Neural cell (in vitro differentiated cells): ENCODE measurements around the gene KCNMB2. TPM values are rescaled to one million over a fixed set of nuclear protein-coding genes. Genes with fewer than 3 reads are reported as not detected.

Experiments
- H2AFZ ChIP-seq: fragments of 200-600, 300-800 bp; sonication (generic), shearing (Covaris generic); 2 replicates; pipeline ENCODE4 v1.6.0; 2014; ENCODE audit warnings: low read depth, mild to moderate bottlenecking, antibody characterized with exemption, low read length, moderate library complexity
- H3F3A ChIP-seq: fragments of 200-600 bp; shearing (Covaris generic); 2 replicates; pipeline ENCODE4 v1.6.1; 2016; ENCODE audit warnings: mild to moderate bottlenecking, moderate library complexity, mixed read lengths, antibody characterized with exemption, low read length; ENCODE audit not compliant: insufficient read depth, poor library complexity, severe bottlenecking
- H3K27ac ChIP-seq: fragments of 200-600, 300-800 bp; sonication (generic), shearing (Covaris generic); 2 replicates; pipeline ENCODE4 v1.5.1; 2014; ENCODE audit warnings: mild to moderate bottlenecking, low read length, moderate library complexity
- H3K27me3 ChIP-seq: fragments of 300-800, 200-600 bp; sonication (generic), shearing (Covaris generic); 2 replicates; pipeline ENCODE4 v1.6.0; 2014; ENCODE audit warnings: mild to moderate bottlenecking, low read depth, low read length, moderate library complexity; ENCODE audit not compliant: insufficient read depth
- H3K36me3 ChIP-seq: fragments of 300-800, 200-600 bp; sonication (generic), shearing (Covaris generic); 2 replicates; pipeline ENCODE4 v1.5.1; 2014; ENCODE audit warnings: mild to moderate bottlenecking, antibody characterized with exemption, low read length, moderate library complexity; ENCODE audit not compliant: insufficient read depth
- H3K4me2 ChIP-seq: fragments of 300-800, 200-600 bp; sonication (generic), shearing (Covaris generic); 2 replicates; pipeline ENCODE4 v1.6.0; 2014; ENCODE audit warnings: mild to moderate bottlenecking, low read length
- H3K4me3 ChIP-seq: fragments of 300-800, 200-600 bp; sonication (generic), shearing (Covaris generic); 2 replicates; pipeline ENCODE4 v1.5.1; 2014; ENCODE audit warnings: mild to moderate bottlenecking, low read length, moderate library complexity
- H3K79me2 ChIP-seq: fragments of 200-600 bp; shearing (Covaris generic); replicated peaks from 2 replicates; pipeline ENCODE4 v1.6.0; 2014; ENCODE audit warnings: mild to moderate bottlenecking, low read length, moderate library complexity; ENCODE audit not compliant: insufficient read depth
- H3K9ac ChIP-seq: fragments of 300-800, 200-600 bp; sonication (generic), shearing (Covaris generic); 2 replicates; pipeline ENCODE4 v1.6.1; 2016; ENCODE audit warnings: mild to moderate bottlenecking, low read length, mixed read lengths
- H3K9me2 ChIP-seq: fragments of 200-600 bp; shearing (Covaris generic); 2 replicates; pipeline ENCODE4 v1.6.1; 2016; ENCODE audit warnings: mild to moderate bottlenecking, low read length, mixed read lengths; ENCODE audit not compliant: insufficient read depth
- H3K9me3 ChIP-seq: fragments of 200-600, 300-800 bp; sonication (generic), shearing (Covaris generic); 2 replicates; pipeline ENCODE4 v1.6.1; 2016; ENCODE audit warnings: mild to moderate bottlenecking, mixed run types, low read length, moderate library complexity, mixed read lengths
- H4K20me1 ChIP-seq: fragments of 200-600 bp; shearing (Covaris generic); 2 replicates; pipeline ENCODE4 v1.6.1; 2016; ENCODE audit warnings: mild to moderate bottlenecking, mixed run types; ENCODE audit not compliant: insufficient read depth
- EP300 ChIP-seq: fragments of 450-650 bp; conservative IDR thresholded peaks from 2 replicates; pipeline ENCODE4 v1.6.1; 2014; ENCODE audit warnings: antibody characterized with exemption, mild to moderate bottlenecking, moderate library complexity; ENCODE audit not compliant: poor library complexity, severe bottlenecking
- EZH2 ChIP-seq: fragments of 200-600, 300-800 bp; shearing (Covaris generic), sonication (generic); IDR thresholded peaks from 2 replicates; pipeline ENCODE4 v1.6.1; 2014; ENCODE audit warnings: antibody characterized with exemption, low read length, borderline replicate concordance, mild to moderate bottlenecking; ENCODE audit not compliant: insufficient read depth, poor library complexity, severe bottlenecking
- MXI1 ChIP-seq: fragments of 450-650 bp; conservative IDR thresholded peaks from 2 replicates; pipeline ENCODE4 v1.6.1; 2014; ENCODE audit warnings: antibody characterized with exemption, mild to moderate bottlenecking; ENCODE audit not compliant: poor library complexity, severe bottlenecking
- POLR2AphosphoS5 ChIP-seq: IDR thresholded peaks from 2 replicates; pipeline ENCODE4 v1.6.1; 2012
- RAD21 ChIP-seq: fragments of 450-650 bp; conservative IDR thresholded peaks from 2 replicates; pipeline ENCODE4 v1.6.1; 2014; ENCODE audit warnings: antibody characterized with exemption, mild to moderate bottlenecking, moderate library complexity
- SMC3 ChIP-seq: fragments of 450-650 bp; conservative IDR thresholded peaks from 2 replicates; pipeline ENCODE4 v1.6.1; 2014; ENCODE audit warnings: antibody characterized with exemption, mild to moderate bottlenecking, moderate library complexity; ENCODE audit not compliant: poor library complexity
- TAF1 ChIP-seq: IDR thresholded peaks from 2 replicates; pipeline ENCODE4 v1.6.1; 2012; ENCODE audit warnings: low read depth
- polyA plus RNA-seq: library from polyadenylated mRNA; depleted of rRNA; stranded (reverse); fragments of >200 nt; gene quantifications from 2 replicates; pipeline ENCODE4 v1.2.3, GENCODE V29; 2014
- TF ChIP-seq, protein P1 (sequence below): IDR thresholded peaks from 2 replicates; pipeline ENCODE4 v1.6.1; 2012; ENCODE audit warnings: borderline replicate concordance
- TF ChIP-seq, protein P2 (sequence below): fragments of 450-650 bp; IDR thresholded peaks from 2 replicates; pipeline ENCODE4 v1.5.1; 2014; ENCODE audit warnings: antibody characterized with exemption, mild to moderate bottlenecking, moderate library complexity; ENCODE audit not compliant: poor library complexity, severe bottlenecking

Gene KCNMB2
- polyA plus RNA-seq, 1 donor from 2014 or later, result 0.93 TPM

DNA sequence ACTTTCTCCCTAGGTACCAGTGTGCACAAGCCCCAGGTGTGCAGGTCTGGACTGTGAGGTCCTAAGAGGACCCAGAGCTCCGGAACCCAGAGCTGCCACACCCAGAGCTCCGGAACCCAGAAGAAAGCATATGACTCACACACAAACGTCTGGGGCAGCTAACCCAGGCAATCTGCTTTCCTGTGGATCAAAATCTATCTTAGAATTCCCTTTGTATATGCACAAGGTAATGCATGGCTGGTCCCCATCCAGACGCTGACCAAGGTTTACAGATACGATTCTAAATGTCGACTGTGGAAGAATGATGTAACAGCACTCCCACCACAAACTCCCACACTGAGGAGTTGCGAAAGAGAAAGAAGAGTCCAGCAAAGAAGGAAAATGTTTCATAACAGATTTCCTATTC lies 15.7 kb downstream of the KCNMB2 start:
- Histone ChIP-seq H3K9ac (no peak overlapping the region), H3F3A (no peaks in the 10 kb centered on the region), H3K27ac (no peak overlapping the region), H3K79me2 (no peaks in the 10 kb centered on the region), H2AFZ (no peak overlapping the region), H3K4me2 (no peak overlapping the region), H3K9me3 (no peaks in the 10 kb centered on the region), H3K36me3 (no peaks in the 10 kb centered on the region), H4K20me1 (no peaks in the 10 kb centered on the region), H3K9me2 (no peaks in the 10 kb centered on the region), H3K4me3 (no peak overlapping the region), H3K27me3 (no peaks in the 10 kb centered on the region)
- TF ChIP-seq TAF1 (no peak), SMC3 (no peak), EZH2 (no peak), EP300 (no peak), POLR2AphosphoS5 (no peak), RAD21 (no peak), MXI1 (no peak)
- TF ChIP-seq, protein P1, sequence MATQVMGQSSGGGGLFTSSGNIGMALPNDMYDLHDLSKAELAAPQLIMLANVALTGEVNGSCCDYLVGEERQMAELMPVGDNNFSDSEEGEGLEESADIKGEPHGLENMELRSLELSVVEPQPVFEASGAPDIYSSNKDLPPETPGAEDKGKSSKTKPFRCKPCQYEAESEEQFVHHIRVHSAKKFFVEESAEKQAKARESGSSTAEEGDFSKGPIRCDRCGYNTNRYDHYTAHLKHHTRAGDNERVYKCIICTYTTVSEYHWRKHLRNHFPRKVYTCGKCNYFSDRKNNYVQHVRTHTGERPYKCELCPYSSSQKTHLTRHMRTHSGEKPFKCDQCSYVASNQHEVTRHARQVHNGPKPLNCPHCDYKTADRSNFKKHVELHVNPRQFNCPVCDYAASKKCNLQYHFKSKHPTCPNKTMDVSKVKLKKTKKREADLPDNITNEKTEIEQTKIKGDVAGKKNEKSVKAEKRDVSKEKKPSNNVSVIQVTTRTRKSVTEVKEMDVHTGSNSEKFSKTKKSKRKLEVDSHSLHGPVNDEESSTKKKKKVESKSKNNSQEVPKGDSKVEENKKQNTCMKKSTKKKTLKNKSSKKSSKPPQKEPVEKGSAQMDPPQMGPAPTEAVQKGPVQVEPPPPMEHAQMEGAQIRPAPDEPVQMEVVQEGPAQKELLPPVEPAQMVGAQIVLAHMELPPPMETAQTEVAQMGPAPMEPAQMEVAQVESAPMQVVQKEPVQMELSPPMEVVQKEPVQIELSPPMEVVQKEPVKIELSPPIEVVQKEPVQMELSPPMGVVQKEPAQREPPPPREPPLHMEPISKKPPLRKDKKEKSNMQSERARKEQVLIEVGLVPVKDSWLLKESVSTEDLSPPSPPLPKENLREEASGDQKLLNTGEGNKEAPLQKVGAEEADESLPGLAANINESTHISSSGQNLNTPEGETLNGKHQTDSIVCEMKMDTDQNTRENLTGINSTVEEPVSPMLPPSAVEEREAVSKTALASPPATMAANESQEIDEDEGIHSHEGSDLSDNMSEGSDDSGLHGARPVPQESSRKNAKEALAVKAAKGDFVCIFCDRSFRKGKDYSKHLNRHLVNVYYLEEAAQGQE, result no peak
- TF ChIP-seq, protein P2, sequence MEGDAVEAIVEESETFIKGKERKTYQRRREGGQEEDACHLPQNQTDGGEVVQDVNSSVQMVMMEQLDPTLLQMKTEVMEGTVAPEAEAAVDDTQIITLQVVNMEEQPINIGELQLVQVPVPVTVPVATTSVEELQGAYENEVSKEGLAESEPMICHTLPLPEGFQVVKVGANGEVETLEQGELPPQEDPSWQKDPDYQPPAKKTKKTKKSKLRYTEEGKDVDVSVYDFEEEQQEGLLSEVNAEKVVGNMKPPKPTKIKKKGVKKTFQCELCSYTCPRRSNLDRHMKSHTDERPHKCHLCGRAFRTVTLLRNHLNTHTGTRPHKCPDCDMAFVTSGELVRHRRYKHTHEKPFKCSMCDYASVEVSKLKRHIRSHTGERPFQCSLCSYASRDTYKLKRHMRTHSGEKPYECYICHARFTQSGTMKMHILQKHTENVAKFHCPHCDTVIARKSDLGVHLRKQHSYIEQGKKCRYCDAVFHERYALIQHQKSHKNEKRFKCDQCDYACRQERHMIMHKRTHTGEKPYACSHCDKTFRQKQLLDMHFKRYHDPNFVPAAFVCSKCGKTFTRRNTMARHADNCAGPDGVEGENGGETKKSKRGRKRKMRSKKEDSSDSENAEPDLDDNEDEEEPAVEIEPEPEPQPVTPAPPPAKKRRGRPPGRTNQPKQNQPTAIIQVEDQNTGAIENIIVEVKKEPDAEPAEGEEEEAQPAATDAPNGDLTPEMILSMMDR, result no peak

DNA sequence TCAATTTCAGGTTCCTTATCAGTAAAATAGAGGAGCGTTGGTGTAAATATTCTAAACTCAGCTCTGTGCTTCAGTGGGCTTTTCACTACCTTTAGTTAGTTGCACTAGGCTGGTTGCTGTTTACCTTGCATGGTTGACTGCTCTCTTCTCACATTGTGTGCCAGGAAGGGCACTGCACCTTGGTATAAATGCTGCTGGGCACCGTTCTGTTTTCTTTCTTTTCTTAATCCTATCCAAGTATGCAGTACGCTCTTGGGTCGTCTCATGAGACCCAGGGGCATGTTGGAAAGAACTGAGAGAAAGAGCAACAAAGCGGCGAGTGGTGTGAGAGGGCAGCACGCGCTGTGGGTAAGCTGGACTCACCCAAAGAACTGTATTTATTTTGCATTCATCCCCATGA lies 22.4 kb downstream of the KCNMB2 start:
- H4K20me1 ChIP-seq, result no peaks in the 10 kb centered on the region
- no peak overlapping the region for H3K27ac ChIP-seq
- H3K4me3 ChIP-seq, result no peak overlapping the region
- no peak overlapping the region for H3K9ac ChIP-seq
- no peaks in the 10 kb centered on the region for H3K27me3 ChIP-seq
- no peaks in the 10 kb centered on the region for H3K9me2 ChIP-seq
- H3K9me3 ChIP-seq, result no peaks in the 10 kb centered on the region
- no peaks in the 10 kb centered on the region for H3K79me2 ChIP-seq
- TF ChIP-seq, protein P2, result no peak
- TF ChIP-seq EP300 (no peak), POLR2AphosphoS5 (no peak), RAD21 (no peak), MXI1 (no peak), EZH2 (no peak), SMC3 (no peak), TAF1 (no peak)
- TF ChIP-seq, protein P1, result no peak
- H3F3A ChIP-seq, result no peaks in the 10 kb centered on the region
- H2AFZ ChIP-seq, result no peak overlapping the region
- no peak overlapping the region for H3K4me2 ChIP-seq
- H3K36me3 ChIP-seq, result no peaks in the 10 kb centered on the region
